Neural cell (in vitro differentiated cells): ENCODE results near the gene JMJD7.

Experiments used
- EZH2 ChIP-seq: fragments of 200-600, 300-800 bp; shearing (Covaris generic), sonication (generic); IDR thresholded peaks from 2 replicates; pipeline ENCODE4 v1.6.1; 2014; ENCODE audit warnings: antibody characterized with exemption, low read length, borderline replicate concordance, mild to moderate bottlenecking; ENCODE audit not compliant: insufficient read depth, poor library complexity, severe bottlenecking
- POLR2AphosphoS5 ChIP-seq: IDR thresholded peaks from 2 replicates; pipeline ENCODE4 v1.6.1; 2012
- TF ChIP-seq, protein P1 (sequence below): fragments of 450-650 bp; IDR thresholded peaks from 2 replicates; pipeline ENCODE4 v1.5.1; 2014; ENCODE audit warnings: antibody characterized with exemption, mild to moderate bottlenecking, moderate library complexity; ENCODE audit not compliant: poor library complexity, severe bottlenecking

DNA sequence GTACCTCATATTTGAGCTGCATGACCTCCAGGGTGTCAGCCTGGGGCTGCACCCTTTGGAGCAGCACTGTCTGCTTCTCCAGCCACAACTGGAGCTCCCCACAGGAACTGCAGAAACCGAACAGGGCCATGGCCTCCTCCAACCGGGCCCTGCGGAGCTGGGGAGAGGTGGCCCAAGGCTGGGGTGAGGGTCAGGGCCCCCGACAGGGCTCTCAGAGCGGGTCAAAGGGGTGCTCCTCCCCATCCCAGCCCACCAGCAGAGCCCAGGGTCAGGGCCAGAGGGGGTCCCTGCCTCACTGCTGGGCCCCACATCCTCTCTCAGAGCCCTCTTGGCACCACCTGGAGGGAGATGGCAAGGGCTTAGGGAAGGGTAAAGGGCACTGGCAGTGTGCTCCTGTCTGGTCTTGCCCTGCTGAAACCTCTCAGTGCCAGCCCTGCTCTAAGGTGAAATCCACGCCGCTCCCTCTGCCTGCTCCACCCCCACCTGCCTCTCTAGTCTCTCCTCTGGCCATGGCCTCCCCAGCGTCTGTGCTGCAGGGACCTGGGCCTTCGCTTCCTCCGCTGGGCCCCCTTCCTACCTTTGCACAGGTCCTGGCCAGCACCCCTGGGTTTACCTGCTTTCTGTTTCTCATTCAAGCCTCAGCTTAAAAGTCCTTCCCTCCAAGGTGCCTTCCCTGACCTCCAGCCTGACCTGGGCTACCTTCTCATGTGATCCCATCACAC lies 52.4 kb downstream of the JMJD7 start:
- no peak for TF ChIP-seq POLR2AphosphoS5
- no peak for TF ChIP-seq EZH2
- TF ChIP-seq, protein P1, sequence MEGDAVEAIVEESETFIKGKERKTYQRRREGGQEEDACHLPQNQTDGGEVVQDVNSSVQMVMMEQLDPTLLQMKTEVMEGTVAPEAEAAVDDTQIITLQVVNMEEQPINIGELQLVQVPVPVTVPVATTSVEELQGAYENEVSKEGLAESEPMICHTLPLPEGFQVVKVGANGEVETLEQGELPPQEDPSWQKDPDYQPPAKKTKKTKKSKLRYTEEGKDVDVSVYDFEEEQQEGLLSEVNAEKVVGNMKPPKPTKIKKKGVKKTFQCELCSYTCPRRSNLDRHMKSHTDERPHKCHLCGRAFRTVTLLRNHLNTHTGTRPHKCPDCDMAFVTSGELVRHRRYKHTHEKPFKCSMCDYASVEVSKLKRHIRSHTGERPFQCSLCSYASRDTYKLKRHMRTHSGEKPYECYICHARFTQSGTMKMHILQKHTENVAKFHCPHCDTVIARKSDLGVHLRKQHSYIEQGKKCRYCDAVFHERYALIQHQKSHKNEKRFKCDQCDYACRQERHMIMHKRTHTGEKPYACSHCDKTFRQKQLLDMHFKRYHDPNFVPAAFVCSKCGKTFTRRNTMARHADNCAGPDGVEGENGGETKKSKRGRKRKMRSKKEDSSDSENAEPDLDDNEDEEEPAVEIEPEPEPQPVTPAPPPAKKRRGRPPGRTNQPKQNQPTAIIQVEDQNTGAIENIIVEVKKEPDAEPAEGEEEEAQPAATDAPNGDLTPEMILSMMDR, result no peak
